ENCODE results near the gene DUSP2. TPM values are rescaled to one million over a fixed set of nuclear protein-coding genes. Genes with fewer than 3 reads are reported as not detected.
A peak's percentile ranks its signal among the peaks of the same experiment; 100 is the strongest.

The DUSP2 gene
- total RNA-seq, 2 experiments from 2014 or later: 311 to 313 TPM

- H3K4me1 Mint-ChIP-seq (ENCODE audit: low read depth): peaks cover 90% of the 10 kb centered on the region
- intact Hi-C loops (cut with micrococcal nuclease): loop anchor here (1.0 kb wide), 1 partner anchor 7 kb away; no protein-coding TSS in a partner anchor
- ATAC-seq: peak; percentile 6
- H3K4me3 Mint-ChIP-seq: peak overlapping the region; percentile 42
- H3K36me3 Mint-ChIP-seq (ENCODE audit: low read depth): peaks cover 15% of the 10 kb centered on the region
- TF ChIP-seq CTCF (IDR thresholded peaks at IDR 0.05): no peak
- H3K27ac Mint-ChIP-seq: peak overlapping the region; percentile 93
- DNase-seq: peak; percentile 49
- ChIA-PET POLR2A (interaction anchor here (0.8 to 22.2 kb wide), 4 partner anchors 15 to 52 kb away, joined by 3 to 690 read pairs (median 6); partner anchors contain the start of genes ASTL, DUSP2 and STARD7), CTCF (interaction anchor here (1.1 to 6.2 kb wide), 4 partner anchors 10 to 19 kb away, joined by 4 to 43 read pairs (median 14); partner anchors contain the start of gene ASTL)
- H3K27me3 Mint-ChIP-seq: no peaks in the 10 kb centered on the region
- peaks cover 12% of the 10 kb centered on the region for H3K9me3 Mint-ChIP-seq
These were observed 11.8 kb upstream of the DUSP2 start for GRCh38 chr2:96156926-96157648.

DNA sequence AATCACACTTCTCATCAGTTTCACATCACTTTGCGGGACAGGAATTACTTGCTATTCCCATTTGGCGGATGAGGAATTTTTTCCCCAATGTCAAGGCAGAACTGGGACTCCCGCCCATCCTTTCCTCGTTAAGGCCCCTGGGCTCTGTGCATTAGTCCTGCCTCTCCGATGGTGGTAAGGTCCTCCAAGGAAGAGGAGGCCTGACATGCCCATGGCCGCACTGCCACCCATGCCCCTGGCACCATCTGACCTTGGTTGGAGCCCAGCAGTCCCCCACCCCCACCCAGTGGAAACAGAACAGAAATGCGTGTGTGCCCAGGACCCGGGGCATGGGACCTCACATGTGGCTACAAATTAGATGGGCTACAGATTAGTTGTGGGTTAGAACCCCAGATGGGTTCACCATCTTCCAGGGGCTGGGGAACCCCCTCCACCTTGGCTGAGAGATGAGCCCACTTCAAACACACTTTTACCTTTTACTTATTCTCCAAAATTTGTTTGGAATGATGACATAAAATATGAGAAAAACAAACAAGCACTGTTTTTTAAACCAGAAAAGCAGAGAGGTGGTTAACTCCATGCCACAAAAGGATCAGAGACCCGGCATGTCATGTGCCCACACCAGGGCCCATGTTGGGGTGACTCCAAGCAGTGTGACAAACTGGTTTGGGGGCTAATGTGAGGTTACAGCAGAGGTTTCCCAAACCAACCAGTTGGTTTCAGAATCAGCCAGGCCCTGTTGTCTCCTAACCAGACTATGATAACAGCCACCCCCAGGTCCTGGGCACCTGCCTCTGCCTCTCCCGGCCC lies 11.0 kb upstream of the DUSP2 start:
- no peaks in the 10 kb centered on the region for H3K27me3 Mint-ChIP-seq
- peak overlapping the region; percentile 42 for H3K4me3 Mint-ChIP-seq
- no peak for TF ChIP-seq CTCF (IDR thresholded peaks at IDR 0.05)
- DNase-seq (peak; percentile 88), ATAC-seq (peak; percentile 49)
- ChIA-PET POLR2A (interaction anchor here (22.2 kb wide), 1 partner anchor 14 kb away, joined by 690 read pairs; the partner anchor contains the start of genes ASTL and DUSP2), CTCF (interaction anchor here (1.0 to 6.2 kb wide), 5 partner anchors 9 to 18 kb away, joined by 3 to 43 read pairs (median 7); partner anchors contain the start of gene ASTL)
- H3K4me1 Mint-ChIP-seq (ENCODE audit: low read depth): peaks cover 93% of the 10 kb centered on the region
- intact Hi-C loops (cut with micrococcal nuclease): loop anchor here (1.0 kb wide), 1 partner anchor 8 kb away; no protein-coding TSS in a partner anchor
- H3K9me3 Mint-ChIP-seq: peaks cover 12% of the 10 kb centered on the region
- H3K36me3 Mint-ChIP-seq (ENCODE audit: low read depth): peaks cover 11% of the 10 kb centered on the region
- peak overlapping the region; percentile 93 for H3K27ac Mint-ChIP-seq

DNA sequence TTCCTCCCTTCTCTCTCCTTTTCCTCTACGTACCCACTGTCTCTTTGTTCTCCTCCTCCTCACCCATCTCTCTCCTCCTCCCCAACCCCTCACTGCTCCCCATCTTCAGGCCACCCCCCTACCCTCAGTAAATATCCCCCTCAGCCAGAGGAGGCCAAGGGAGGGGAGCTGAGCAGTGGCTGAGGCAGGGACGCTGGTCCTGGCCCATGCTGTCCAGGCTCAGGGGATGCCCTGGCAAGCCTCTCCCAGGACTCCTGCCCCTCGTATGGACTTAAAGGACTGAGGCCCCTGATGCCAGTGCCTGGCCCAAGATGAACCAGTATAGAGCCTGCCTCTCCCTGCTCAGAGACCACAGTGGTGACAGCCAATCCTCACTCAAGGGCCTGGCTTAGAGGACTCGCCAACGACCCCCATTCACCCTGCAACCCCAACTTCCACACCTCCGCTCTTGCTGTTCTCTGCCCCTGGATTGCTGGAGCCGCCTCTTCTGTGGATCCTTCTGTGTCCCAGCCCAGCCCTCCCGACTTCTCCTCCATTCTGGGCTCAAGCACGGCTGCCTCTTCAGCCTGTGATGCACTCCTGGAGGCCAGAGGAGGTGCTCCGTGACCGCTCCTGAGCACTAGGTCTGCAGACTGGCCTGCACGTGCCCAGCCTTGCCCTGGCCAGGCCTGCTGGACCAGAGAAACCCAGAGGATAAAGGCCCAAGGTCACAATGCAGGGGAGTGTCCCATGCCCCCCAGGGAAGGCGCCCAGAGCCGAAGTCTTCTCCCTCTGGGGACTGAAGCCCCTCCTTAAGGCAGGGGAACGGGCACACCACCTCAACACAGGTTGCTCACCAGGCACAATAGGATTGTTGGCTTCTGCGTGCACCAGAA lies 9.5 kb upstream of the DUSP2 start:
- ChIA-PET POLR2A (interaction anchor here (5.6 to 22.2 kb wide), 2 partner anchors 9 to 13 kb away, joined by 36 to 690 read pairs; partner anchors contain the start of genes ASTL and DUSP2), CTCF (interaction anchor here (1.0 to 6.2 kb wide), 3 partner anchors 8 to 20 kb away, joined by 3 to 43 read pairs (median 9); no protein-coding TSS in a partner anchor)
- no peaks in the 10 kb centered on the region for H3K27me3 Mint-ChIP-seq
- no peak overlapping the region for H3K4me3 Mint-ChIP-seq
- H3K9me3 Mint-ChIP-seq: peaks cover under 1% of the 10 kb centered on the region
- DNase-seq: no peak
- H3K4me1 Mint-ChIP-seq (ENCODE audit: low read depth): peaks cover 96% of the 10 kb centered on the region
- TF ChIP-seq CTCF (IDR thresholded peaks at IDR 0.05): no peak
- no peak for ATAC-seq
- peaks cover under 1% of the 10 kb centered on the region for H3K36me3 Mint-ChIP-seq (ENCODE audit: low read depth)
- peak overlapping the region; percentile 28 for H3K27ac Mint-ChIP-seq
- intact Hi-C loops (cut with micrococcal nuclease): no loop called here

DNA sequence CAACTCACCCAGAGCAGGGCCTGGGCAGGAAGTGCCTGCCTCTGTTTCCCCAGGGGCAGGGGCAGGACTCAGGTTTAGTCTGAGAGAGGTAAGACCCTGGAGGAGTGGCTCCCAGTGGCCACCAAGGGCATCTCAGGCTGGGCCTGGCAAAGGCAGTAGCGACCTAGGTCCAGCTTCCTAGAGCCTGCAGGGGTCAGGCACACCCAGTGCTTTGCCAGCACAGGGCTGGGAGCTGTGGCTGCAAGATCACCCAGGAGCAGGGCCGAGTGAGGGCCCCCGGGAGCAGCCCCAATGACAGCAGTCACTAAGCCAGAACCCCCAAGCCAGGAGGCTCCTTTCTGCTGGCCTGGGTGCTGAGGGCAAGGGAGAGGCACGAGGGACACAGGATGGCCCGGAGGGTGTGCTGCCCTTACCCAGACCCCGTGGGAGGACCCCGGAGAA lies 8.8 kb upstream of the DUSP2 start:
- CTCF ChIA-PET: interaction anchor here (1.7 kb wide), 1 partner anchor 20 kb away, joined by 9 read pairs; no protein-coding TSS in a partner anchor
- Mint-ChIP-seq H3K4me3 (no peak overlapping the region), H3K4me1 (ENCODE audit: low read depth) (peaks cover 96% of the 10 kb centered on the region), H3K27ac (no peak overlapping the region), H3K27me3 (no peaks in the 10 kb centered on the region), H3K36me3 (ENCODE audit: low read depth) (no peaks in the 10 kb centered on the region), H3K9me3 (no peaks in the 10 kb centered on the region)
- intact Hi-C loops (cut with micrococcal nuclease): no loop called here
- DNase-seq: no peak
- TF ChIP-seq CTCF (IDR thresholded peaks at IDR 0.05): no peak
- no peak for ATAC-seq
- POLR2A ChIA-PET: interaction anchor here (5.6 to 22.2 kb wide), 2 partner anchors 10 to 12 kb away, joined by 36 to 690 read pairs; partner anchors contain the start of genes ASTL and DUSP2

Data from activated CD8-positive, alpha-beta T cell treated with anti-CD3 and anti-CD28 coated beads for 36 hours (primary cell).